DMS79 (cell line): ENCODE measurements around the gene MTHFS.

Source experiments
- DNase-seq: peaks from one replicate; lab custom pipeline; 2025; lab: John Stamatoyannopoulos, UW

The MTHFS gene

GRCh38 chr15:79875213-79875612, 21.6 kb downstream of the MTHFS start:
- DNase-seq = no peak

- no peak for DNase-seq
Observed at GRCh38 chr15:79874242-79874641, 22.6 kb downstream of the MTHFS start.

GRCh38 chr15:79872358-79873017, 24.3 kb downstream of the MTHFS start:
- DNase-seq = no peak

GRCh38 chr15:79868554-79868953, 28.3 kb downstream of the MTHFS start:
- DNase-seq = no peak

GRCh38 chr15:79863886-79864285, 32.9 kb downstream of the MTHFS start:
- DNase-seq = no peak

GRCh38 chr15:79862191-79862590, 34.6 kb downstream of the MTHFS start:
- DNase-seq = no peak

- DNase-seq = no peak
Observed at GRCh38 chr15:79860661-79861060, 36.2 kb downstream of the MTHFS start.

GRCh38 chr15:79858469-79858868, 38.3 kb downstream of the MTHFS start:
- DNase-seq = no peak

GRCh38 chr15:79853492-79854328, 43.1 kb downstream of the MTHFS start:
- DNase-seq = no peak

- no peak for DNase-seq
Observed at GRCh38 chr15:79849789-79850188, 47.0 kb downstream of the MTHFS start.

- DNase-seq = no peak
Observed at GRCh38 chr15:79846539-79846938, 50.3 kb downstream of the MTHFS start.

GRCh38 chr15:79844221-79844620, 52.6 kb downstream of the MTHFS start:
- no peak for DNase-seq

- DNase-seq = no peak
Observed at GRCh38 chr15:79837846-79838245, 59.0 kb downstream of the MTHFS start.

GRCh38 chr15:79834495-79834894, 62.3 kb downstream of the MTHFS start:
- DNase-seq = peak; percentile 88

GRCh38 chr15:79832367-79833120, 64.3 kb downstream of the MTHFS start:
- no peak for DNase-seq

- no peak for DNase-seq
Observed at GRCh38 chr15:79831604-79832003, 65.2 kb downstream of the MTHFS start.

- DNase-seq = no peak
Observed at GRCh38 chr15:79829950-79830349, 66.9 kb downstream of the MTHFS start.

- DNase-seq = no peak
Observed at GRCh38 chr15:79828447-79828846, 68.4 kb downstream of the MTHFS start.

- DNase-seq = no peak
Observed at GRCh38 chr15:79826800-79827199, 70.0 kb downstream of the MTHFS start.

- no peak for DNase-seq
Observed at GRCh38 chr15:79824136-79824701, 72.6 kb downstream of the MTHFS start.

- no peak for DNase-seq
Observed at GRCh38 chr15:79820820-79821219, 76.0 kb downstream of the MTHFS start.

- DNase-seq = no peak
Observed at GRCh38 chr15:79820176-79820575, 76.6 kb downstream of the MTHFS start.
